Mesenchymal stem cell (in vitro differentiated cells and primary cell): Measurements from ENCODE around the gene FSTL3.

Experiments
- DNase-seq: peaks from one replicate; pipeline ENCODE4 v3.0.0-alpha.2; 2013
- H2AFZ ChIP-seq: one replicate; pipeline ENCODE4 v1.6.1; 2013; ENCODE audit warnings: low read depth, mild to moderate bottlenecking, control low read depth, inconsistent platforms, low read length, moderate library complexity
- H2AK5ac ChIP-seq: 2 replicates; pipeline ENCODE4 v1.6.1; 2013; ENCODE audit warnings: low read length, moderate library complexity, mild to moderate bottlenecking, inconsistent platforms; ENCODE audit not compliant: severe bottlenecking
- H2BK120ac ChIP-seq: one replicate; pipeline ENCODE4 v1.6.1; 2013; ENCODE audit warnings: low read depth, mild to moderate bottlenecking, inconsistent platforms, low read length, moderate library complexity
- H2BK12ac ChIP-seq, 2 experiments: one replicate each; pipeline ENCODE4 v1.6.1; 2013; ENCODE audit warnings: inconsistent platforms in 2 of 2, low read length in 2 of 2, mild to moderate bottlenecking in 2 of 2, moderate library complexity in 2 of 2, control low read depth in 1 of 2
- H2BK15ac ChIP-seq: one replicate; pipeline ENCODE4 v1.6.1; 2013; ENCODE audit warnings: mild to moderate bottlenecking, low read depth, inconsistent platforms; ENCODE audit not compliant: poor library complexity, severe bottlenecking
- H2BK5ac ChIP-seq: 2 replicates; pipeline ENCODE4 v1.6.1; 2013; ENCODE audit warnings: low read depth, mild to moderate bottlenecking, low read length, control low read depth, inconsistent platforms; ENCODE audit not compliant: poor library complexity, severe bottlenecking
- H3K14ac ChIP-seq, 2 experiments: one replicate each; pipeline ENCODE4 v1.6.1; 2013; ENCODE audit warnings: inconsistent platforms in 2 of 2, low read length in 2 of 2, control low read depth in 1 of 2, mild to moderate bottlenecking in 1 of 2, moderate library complexity in 1 of 2
- H3K18ac ChIP-seq, 2 experiments: one replicate each; pipeline ENCODE4 v1.6.1; 2013; ENCODE audit warnings: inconsistent platforms in 2 of 2, low read length in 2 of 2, control low read depth in 1 of 2, low read depth in 1 of 2, mild to moderate bottlenecking in 1 of 2
- H3K23ac ChIP-seq, 2 experiments: one replicate each; pipeline ENCODE4 v1.6.1; 2013; ENCODE audit warnings: inconsistent platforms in 2 of 2, low read length in 2 of 2, mild to moderate bottlenecking in 2 of 2, moderate library complexity in 2 of 2, control low read depth in 1 of 2
- H3K27ac ChIP-seq: 2 replicates; pipeline ENCODE4 v1.5.1; 2013; ENCODE audit warnings: mild to moderate bottlenecking, moderate library complexity, low read length, control low read depth, inconsistent platforms; ENCODE audit not compliant: poor library complexity, severe bottlenecking
- H3K27me3 ChIP-seq, 2 experiments: 2 replicates each; pipeline versions ENCODE4 v1.6.1 to v1.7.0; 2013; ENCODE audit warnings: low read length in 2 of 2, mild to moderate bottlenecking in 2 of 2, moderate library complexity in 2 of 2, control low read depth in 1 of 2, inconsistent platforms in 1 of 2; ENCODE audit not compliant: control insufficient read depth in 1 of 2, insufficient read depth in 1 of 2
- H3K36me3 ChIP-seq, 2 experiments: 2 replicates each; pipeline versions ENCODE4 v1.6.1 to v1.7.0; 2013; ENCODE audit warnings: low read length in 2 of 2, control low read depth in 1 of 2, inconsistent platforms in 1 of 2, low read depth in 1 of 2, mild to moderate bottlenecking in 1 of 2; ENCODE audit not compliant: insufficient read depth in 2 of 2, control insufficient read depth in 1 of 2
- H3K4ac ChIP-seq, 2 experiments: one replicate each; pipeline ENCODE4 v1.6.1; 2013; ENCODE audit warnings: inconsistent platforms in 2 of 2, low read length in 2 of 2, mild to moderate bottlenecking in 2 of 2, moderate library complexity in 2 of 2, control low read depth in 1 of 2, low read depth in 1 of 2
- H3K4me1 ChIP-seq: 2 replicates; pipeline ENCODE4 v1.6.1; 2013; ENCODE audit warnings: low read depth, low read length, control low read depth; ENCODE audit not compliant: control insufficient read depth, insufficient read depth
- H3K4me2 ChIP-seq: 2 replicates; pipeline ENCODE4 v1.6.1; 2013; ENCODE audit warnings: low read length, mild to moderate bottlenecking, inconsistent platforms; ENCODE audit not compliant: poor library complexity, severe bottlenecking
- H3K4me3 ChIP-seq, 2 experiments: 2 replicates each; pipeline versions ENCODE4 v1.5.1 to v1.7.0; 2013; ENCODE audit warnings: low read length in 2 of 2, mild to moderate bottlenecking in 2 of 2, control low read depth in 1 of 2, low read depth in 1 of 2; ENCODE audit not compliant: insufficient read depth in 1 of 2
- H3K79me1 ChIP-seq: replicated peaks from 2 replicates; pipeline ENCODE4 v1.6.1; 2013; ENCODE audit warnings: mild to moderate bottlenecking, control low read depth, low read length, inconsistent platforms; ENCODE audit not compliant: poor library complexity, severe bottlenecking
- H3K9ac ChIP-seq: 2 replicates; pipeline ENCODE4 v1.7.0; 2013; ENCODE audit warnings: mild to moderate bottlenecking, low read length, moderate library complexity
- H3K9me3 ChIP-seq: 2 replicates; pipeline ENCODE4 v1.7.0; 2013; ENCODE audit warnings: mild to moderate bottlenecking, low read length; ENCODE audit not compliant: control insufficient read depth
- H4K8ac ChIP-seq: one replicate; pipeline ENCODE4 v1.6.1; 2013; ENCODE audit warnings: inconsistent platforms, mild to moderate bottlenecking, low read length, moderate library complexity
- H4K91ac ChIP-seq: one replicate; pipeline ENCODE4 v1.6.1; 2013; ENCODE audit warnings: mild to moderate bottlenecking, low read length, inconsistent platforms
- WGBS: methylation state at CpG from one replicate; pipeline ENCODE4 v1.1.7; 2013; ENCODE audit warnings: mixed read lengths; 5-methylcytosine and 5-hydroxymethylcytosine counted together

The FSTL3 gene

GRCh38 chr19:679418-680286 is 3.5 kb downstream of the FSTL3 start:
- H2BK5ac ChIP-seq: peak overlapping the region; percentile 76
- peak overlapping the region in 1 of 2 experiments; percentile 90 for H3K23ac ChIP-seq
- H3K18ac ChIP-seq: peak overlapping the region; percentile 98 to 99
- peak overlapping the region; percentile 43 to 73 for H2BK12ac ChIP-seq
- peak overlapping the region; percentile 90 for H3K9ac ChIP-seq
- peak overlapping the region; percentile 98 for H4K91ac ChIP-seq
- 7% methylated on average over 51 of the region's 69 CpGs for WGBS
- peaks cover 0 to 22% of the 10 kb centered on the region in 2 experiments for H3K36me3 ChIP-seq
- H4K8ac ChIP-seq: peak overlapping the region; percentile 89
- peak overlapping the region; percentile 44 to 97 for H3K14ac ChIP-seq
- peak overlapping the region; percentile 81 for H3K4me2 ChIP-seq
- H2BK15ac ChIP-seq: peak overlapping the region; percentile 94
- H2BK120ac ChIP-seq: peak overlapping the region; percentile 94
- peak; percentile 90 for DNase-seq
- H2AK5ac ChIP-seq: peak overlapping the region; percentile 20
- H3K4me1 ChIP-seq: peaks cover 46% of the 10 kb centered on the region
- no peaks in the 10 kb centered on the region for H3K9me3 ChIP-seq
- H3K4ac ChIP-seq: peak overlapping the region; percentile 95 to 100
- peaks cover 5% of the 10 kb centered on the region for H3K79me1 ChIP-seq
- H2AFZ ChIP-seq: peak overlapping the region; percentile 16
- H3K4me3 ChIP-seq: peak overlapping the region; percentile 75 to 85
- H3K27ac ChIP-seq: peak overlapping the region; percentile 42
- peaks cover 0 to 3% of the 10 kb centered on the region in 2 experiments for H3K27me3 ChIP-seq

GRCh38 chr19:680287-681028 is 4.3 kb downstream of the FSTL3 start:
- H2AFZ ChIP-seq: peak overlapping the region; percentile 16
- peak overlapping the region; percentile 94 for H3K27ac ChIP-seq
- H3K36me3 ChIP-seq: peaks cover 0 to 22% of the 10 kb centered on the region in 2 experiments
- peak overlapping the region; percentile 94 for H2BK15ac ChIP-seq
- DNase-seq: peak; percentile 97
- H2BK5ac ChIP-seq: peak overlapping the region; percentile 76
- peak overlapping the region; percentile 81 for H3K4me2 ChIP-seq
- H2BK12ac ChIP-seq: peak overlapping the region in 1 of 2 experiments; percentile 83
- peak overlapping the region; percentile 98 to 99 for H3K18ac ChIP-seq
- peak overlapping the region; percentile 90 for H3K9ac ChIP-seq
- H3K4ac ChIP-seq: peak overlapping the region; percentile 95 to 100
- peak overlapping the region; percentile 75 to 85 for H3K4me3 ChIP-seq
- 1% methylated on average over 64 of the region's 70 CpGs for WGBS
- peak overlapping the region; percentile 44 to 97 for H3K14ac ChIP-seq
- no peaks in the 10 kb centered on the region for H3K9me3 ChIP-seq
- peak overlapping the region in 1 of 2 experiments; percentile 90 for H3K23ac ChIP-seq
- H3K27me3 ChIP-seq: peaks cover 0 to 3% of the 10 kb centered on the region in 2 experiments
- peaks cover 41% of the 10 kb centered on the region for H3K4me1 ChIP-seq
- peak overlapping the region; percentile 89 for H4K8ac ChIP-seq
- H3K79me1 ChIP-seq: peaks cover 5% of the 10 kb centered on the region
- peak overlapping the region; percentile 94 for H2BK120ac ChIP-seq
- H4K91ac ChIP-seq: peak overlapping the region; percentile 98
- H2AK5ac ChIP-seq: no peak overlapping the region

- H3K9me3 ChIP-seq: no peaks in the 10 kb centered on the region
- H2BK120ac ChIP-seq: peak overlapping the region; percentile 21
- no peak overlapping the region for H3K23ac ChIP-seq
- peak overlapping the region; percentile 44 to 68 for H3K18ac ChIP-seq
- H2BK15ac ChIP-seq: peak overlapping the region; percentile 70
- peak overlapping the region; percentile 6 for H2AK5ac ChIP-seq
- peak overlapping the region; percentile 76 for H3K4me2 ChIP-seq
- peak overlapping the region; percentile 81 for H3K9ac ChIP-seq
- H3K36me3 ChIP-seq: peaks cover 0 to 22% of the 10 kb centered on the region in 2 experiments
- peak overlapping the region; percentile 41 to 83 for H2BK12ac ChIP-seq
- peak overlapping the region in 1 of 2 experiments; percentile 75 for H3K4me3 ChIP-seq
- no peak overlapping the region for H2AFZ ChIP-seq
- peak overlapping the region; percentile 88 for H4K8ac ChIP-seq
- H3K79me1 ChIP-seq: peaks cover 5% of the 10 kb centered on the region
- H3K14ac ChIP-seq: peak overlapping the region in 1 of 2 experiments; percentile 3
- peaks cover 36% of the 10 kb centered on the region for H3K4me1 ChIP-seq
- 96% methylated on average over 43 of the region's 54 CpGs for WGBS
- peak overlapping the region; percentile 92 for H4K91ac ChIP-seq
- no peak for DNase-seq
- H3K27me3 ChIP-seq: peaks cover 0 to 3% of the 10 kb centered on the region in 2 experiments
- peak overlapping the region in 1 of 2 experiments; percentile 35 for H3K4ac ChIP-seq
- H2BK5ac ChIP-seq: no peak overlapping the region
- no peak overlapping the region for H3K27ac ChIP-seq
Measured at GRCh38 chr19:681029-682019, 5.1 kb downstream of the FSTL3 start.
